ENCODE data around the gene KLHL29. TPM values are rescaled to one million over a fixed set of nuclear protein-coding genes. Genes with fewer than 3 reads are reported as not detected.
"Not testable (repeated sequence)": the region's sequence is repeated elsewhere in the genome, so short reads cannot be mapped to it uniquely, and the experiment has no call there.

The KLHL29 gene
- total RNA-seq, 4 donors from 2014 or later, result 4.8 to 17.0 (median 10.5) TPM

DNA sequence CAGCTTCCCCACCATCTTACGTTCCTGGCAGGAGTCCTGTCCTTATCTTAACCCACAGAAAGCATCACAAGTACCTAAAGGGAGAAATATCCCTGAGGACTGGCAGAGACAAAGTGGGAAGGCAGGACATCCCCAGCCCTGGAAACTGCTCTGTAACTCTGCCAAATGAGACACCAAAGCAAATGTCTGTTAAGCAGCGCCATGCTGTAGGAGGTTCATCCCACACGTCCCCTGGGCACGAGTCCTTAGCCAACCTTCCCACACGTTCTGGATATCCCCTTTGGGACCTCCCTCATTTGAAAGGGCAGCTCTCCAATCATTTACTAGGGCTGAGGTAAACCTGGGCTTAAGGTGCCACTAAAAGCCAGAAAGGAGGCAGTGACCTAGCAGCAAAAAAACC, 334.7 kb downstream of the KLHL29 start:
- TF ChIP-seq, protein P1, sequence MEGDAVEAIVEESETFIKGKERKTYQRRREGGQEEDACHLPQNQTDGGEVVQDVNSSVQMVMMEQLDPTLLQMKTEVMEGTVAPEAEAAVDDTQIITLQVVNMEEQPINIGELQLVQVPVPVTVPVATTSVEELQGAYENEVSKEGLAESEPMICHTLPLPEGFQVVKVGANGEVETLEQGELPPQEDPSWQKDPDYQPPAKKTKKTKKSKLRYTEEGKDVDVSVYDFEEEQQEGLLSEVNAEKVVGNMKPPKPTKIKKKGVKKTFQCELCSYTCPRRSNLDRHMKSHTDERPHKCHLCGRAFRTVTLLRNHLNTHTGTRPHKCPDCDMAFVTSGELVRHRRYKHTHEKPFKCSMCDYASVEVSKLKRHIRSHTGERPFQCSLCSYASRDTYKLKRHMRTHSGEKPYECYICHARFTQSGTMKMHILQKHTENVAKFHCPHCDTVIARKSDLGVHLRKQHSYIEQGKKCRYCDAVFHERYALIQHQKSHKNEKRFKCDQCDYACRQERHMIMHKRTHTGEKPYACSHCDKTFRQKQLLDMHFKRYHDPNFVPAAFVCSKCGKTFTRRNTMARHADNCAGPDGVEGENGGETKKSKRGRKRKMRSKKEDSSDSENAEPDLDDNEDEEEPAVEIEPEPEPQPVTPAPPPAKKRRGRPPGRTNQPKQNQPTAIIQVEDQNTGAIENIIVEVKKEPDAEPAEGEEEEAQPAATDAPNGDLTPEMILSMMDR (IDR thresholded peaks at IDR 0.05), result no peak
- no peak for TF ChIP-seq POLR2A (IDR thresholded peaks at IDR 0.05)
- peaks cover 0 to 7% of the 10 kb centered on the region in 2 donors for H3K9me3 ChIP-seq
- intact Hi-C loops (cut with DNase I; ENCODE audit: low total_unique reads), result no loop called here
- no peaks in the 10 kb centered on the region for H3K4me1 ChIP-seq
- H3K27ac ChIP-seq, result no peak overlapping the region
- no peaks in the 10 kb centered on the region for H3K36me3 ChIP-seq
- no peak overlapping the region for H3K4me3 ChIP-seq
- H3K27me3 ChIP-seq, result no peaks in the 10 kb centered on the region
- DNase-seq, result no peak

DNA sequence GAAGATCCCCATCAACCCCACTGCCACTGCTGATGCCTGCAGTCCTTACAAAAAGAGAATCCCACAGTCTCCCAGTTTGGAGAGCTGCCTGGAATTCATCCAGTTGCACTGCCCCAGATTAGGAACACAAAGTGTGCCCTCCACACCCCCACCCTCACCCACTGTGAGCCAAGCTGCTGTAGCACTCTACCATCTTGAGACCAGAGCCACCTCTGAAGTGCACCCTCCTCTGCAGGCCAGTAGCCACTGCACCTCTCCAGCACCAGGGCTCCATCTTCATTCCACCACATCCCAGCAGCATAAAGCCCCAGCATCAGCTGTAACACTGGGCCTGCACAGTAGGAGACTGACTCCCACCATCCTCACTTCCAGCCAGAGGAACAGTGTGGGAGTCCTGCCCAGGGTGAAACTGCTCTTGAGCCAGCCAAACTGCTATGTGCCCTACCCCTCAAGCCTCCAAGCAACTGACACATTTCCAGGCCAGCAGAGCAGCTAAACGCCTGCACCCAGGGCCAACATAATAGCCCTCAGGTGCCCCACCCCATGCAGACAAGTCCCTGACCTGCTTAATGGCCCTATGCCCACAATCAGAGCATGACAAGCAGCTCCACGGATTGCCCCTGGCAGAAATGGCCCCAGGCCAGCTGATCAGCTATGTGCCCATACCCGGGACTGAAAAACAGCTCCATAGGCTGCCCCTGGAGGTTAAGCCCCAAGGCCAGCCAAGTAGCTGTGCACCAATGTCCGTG, 335.9 kb downstream of the KLHL29 start:
- H3K27ac ChIP-seq, result no peak overlapping the region
- no peaks in the 10 kb centered on the region for H3K36me3 ChIP-seq
- H3K4me3 ChIP-seq, result no peak overlapping the region
- TF ChIP-seq, protein P1 (IDR thresholded peaks at IDR 0.05), result no peak
- TF ChIP-seq POLR2A (IDR thresholded peaks at IDR 0.05), result no peak
- peaks cover 0 to 7% of the 10 kb centered on the region in 2 donors for H3K9me3 ChIP-seq
- H3K4me1 ChIP-seq, result no peaks in the 10 kb centered on the region
- DNase-seq, result no peak
- H3K27me3 ChIP-seq, result no peaks in the 10 kb centered on the region
- intact Hi-C loops (cut with DNase I; ENCODE audit: low total_unique reads), result no loop called here

DNA sequence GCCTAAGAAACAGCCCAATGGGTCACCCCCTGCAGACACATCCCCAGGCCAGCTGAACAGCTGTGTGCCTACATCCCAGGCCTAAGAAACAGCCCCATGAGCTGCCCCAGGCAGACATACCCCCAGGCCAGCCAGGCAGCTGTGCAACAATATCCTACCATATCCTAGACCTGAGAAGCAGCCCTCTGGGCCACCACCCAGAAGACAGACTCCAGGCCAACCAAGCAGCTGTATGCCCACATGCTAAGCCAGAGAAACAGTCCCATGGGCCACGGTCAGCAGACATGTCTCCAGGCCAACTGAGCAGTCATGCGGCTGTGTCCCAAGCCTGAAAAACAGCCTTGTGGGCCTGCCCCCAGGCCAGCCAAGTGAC, 336.5 kb downstream of the KLHL29 start:
- Histone ChIP-seq H3K4me3 (no peak overlapping the region), H3K4me1 (no peaks in the 10 kb centered on the region), H3K27me3 (no peaks in the 10 kb centered on the region), H3K27ac (no peak overlapping the region), H3K36me3 (no peaks in the 10 kb centered on the region), H3K9me3 (peaks cover 0 to 7% of the 10 kb centered on the region in 2 donors)
- TF ChIP-seq, protein P1 (IDR thresholded peaks at IDR 0.05), result no peak
- no peak for TF ChIP-seq POLR2A (IDR thresholded peaks at IDR 0.05)
- DNase-seq, result no peak
- intact Hi-C loops (cut with DNase I; ENCODE audit: low total_unique reads), result no loop called here

DNA sequence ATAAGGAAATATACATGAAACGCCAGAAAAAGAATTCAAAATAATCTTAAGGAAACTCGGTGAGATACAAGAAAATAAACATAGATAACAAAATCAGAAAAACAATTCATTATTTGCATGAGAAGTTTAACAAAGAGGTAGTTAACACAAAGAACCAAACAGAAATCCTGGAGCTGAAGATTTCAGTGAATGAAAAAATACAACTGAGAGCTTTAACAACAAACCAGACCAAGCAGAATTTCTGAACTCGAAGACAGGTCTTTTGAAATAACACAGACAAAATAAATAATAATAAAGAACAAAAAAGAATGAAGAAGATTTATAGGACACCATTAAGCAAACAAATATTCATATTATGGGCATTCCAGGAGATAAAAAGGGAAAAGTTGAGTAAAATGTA, 337.3 kb downstream of the KLHL29 start:
- peaks cover 0 to 7% of the 10 kb centered on the region in 2 donors for H3K9me3 ChIP-seq
- no peak for DNase-seq
- no peak overlapping the region for H3K27ac ChIP-seq
- H3K36me3 ChIP-seq, result no peaks in the 10 kb centered on the region
- no peaks in the 10 kb centered on the region for H3K27me3 ChIP-seq
- intact Hi-C loops (cut with DNase I; ENCODE audit: low total_unique reads), result no loop called here
- no peak overlapping the region for H3K4me3 ChIP-seq
- no peaks in the 10 kb centered on the region for H3K4me1 ChIP-seq
- TF ChIP-seq, protein P1 (IDR thresholded peaks at IDR 0.05), result no peak
- TF ChIP-seq POLR2A (IDR thresholded peaks at IDR 0.05), result no peak

DNA sequence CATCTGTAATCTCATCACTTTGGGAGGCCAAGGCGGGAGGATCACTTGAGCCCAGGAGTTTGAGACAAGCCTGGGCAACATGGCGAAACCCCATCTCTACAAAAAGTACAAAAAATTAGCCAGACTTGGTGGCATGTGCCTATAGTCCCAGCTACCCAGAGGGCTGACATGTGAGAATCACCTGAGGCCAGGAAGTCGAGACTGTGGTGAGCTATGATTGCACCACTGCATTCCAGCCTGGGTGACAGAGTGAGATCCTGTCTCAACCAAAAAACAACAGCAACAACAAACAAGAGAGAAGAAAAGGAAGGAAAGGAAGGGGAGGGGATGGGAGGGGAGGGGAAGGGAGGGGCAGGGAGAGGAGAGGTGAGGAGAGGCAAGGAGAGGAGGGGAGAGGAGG, 338.1 kb downstream of the KLHL29 start:
- H3K4me1 ChIP-seq; H3K9me3 ChIP-seq; H3K4me3 ChIP-seq; DNase-seq; H3K36me3 ChIP-seq; H3K27me3 ChIP-seq; intact Hi-C loops (cut with DNase I; ENCODE audit: low total_unique reads); H3K27ac ChIP-seq: not testable (repeated sequence)
